ENCODE measurements around the gene ZNF236. TPM values are rescaled to one million over a fixed set of nuclear protein-coding genes. Genes with fewer than 3 reads are reported as not detected.
A peak's percentile ranks its signal among the peaks of the same experiment; 100 is the strongest.

Gene ZNF236
- total and polyA plus RNA-seq, 2 donors (not counting 1 experiment from before 2014, with no cell fraction given): 2.9 to 8.4 TPM

DNA sequence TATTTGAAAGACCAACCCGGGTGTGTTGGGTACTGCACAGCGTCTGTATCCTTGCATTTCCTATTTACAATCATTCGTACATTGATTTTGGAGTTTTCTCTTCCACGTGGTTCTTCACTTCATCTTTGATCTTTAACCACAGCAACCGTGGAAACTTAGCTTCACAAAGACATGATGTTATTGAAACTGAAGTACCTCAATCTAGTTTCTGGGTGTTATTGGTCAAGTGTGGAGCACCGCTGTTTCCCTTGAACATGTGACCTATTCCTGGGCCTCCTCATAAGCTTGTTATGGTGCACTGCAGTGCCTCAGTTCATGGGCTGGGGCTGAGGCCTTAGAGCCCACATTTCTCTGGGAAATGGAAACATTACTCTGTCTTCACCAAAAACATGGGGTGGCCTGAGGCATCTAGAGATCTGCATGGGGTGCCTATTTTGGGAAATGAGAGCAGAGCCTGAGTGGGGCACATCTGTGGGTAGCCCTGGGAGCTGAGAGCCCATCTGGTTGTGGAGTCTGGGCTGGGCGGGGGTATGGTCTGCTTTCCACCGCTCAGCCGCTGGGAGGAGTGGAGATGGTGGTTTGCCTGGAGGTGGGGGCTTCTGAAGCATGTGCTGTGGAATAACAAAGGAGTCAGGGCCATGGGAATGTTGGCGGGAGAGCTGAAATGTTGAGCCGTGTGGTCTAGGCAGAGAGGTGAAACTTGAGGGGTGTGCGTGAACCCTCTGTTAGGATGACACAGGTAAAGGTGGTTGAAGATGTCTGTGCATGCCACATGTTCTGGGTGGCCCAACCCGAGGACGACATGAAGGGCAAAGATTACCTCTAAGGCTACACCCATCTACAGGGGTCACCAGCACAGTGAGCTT lies 37.4 kb downstream of the ZNF236 start:
- no peaks in the 10 kb centered on the region for H4K20me1 ChIP-seq (ENCODE audit: control insufficient read depth, extremely low read depth, insufficient read depth, low read length)
- no peak overlapping the region for H3K9ac ChIP-seq (ENCODE audit: insufficient read depth, low read length)
- no peaks in the 10 kb centered on the region for H3K4me1 ChIP-seq (ENCODE audit: control insufficient read depth, extremely low read depth, insufficient read depth, low read length)
- H3K36me3 ChIP-seq (ENCODE audit: control insufficient read depth, insufficient read depth, low read length): no peaks in the 10 kb centered on the region
- no peaks in the 10 kb centered on the region for H3K27me3 ChIP-seq (ENCODE audit: control insufficient read depth, insufficient read depth, low read length)
- DNase-seq (ENCODE audit: low read depth in 2 of 2): no peak
- H2AFZ ChIP-seq (ENCODE audit: low read length): no peak overlapping the region
- H3K79me2 ChIP-seq (ENCODE audit: control insufficient read depth, insufficient read depth, low read length): no peaks in the 10 kb centered on the region
- no peak for TF ChIP-seq EZH2 (IDR thresholded peaks at IDR 0.05; ENCODE audit: low read length, missing control alignments)
- TF ChIP-seq, protein P1, sequence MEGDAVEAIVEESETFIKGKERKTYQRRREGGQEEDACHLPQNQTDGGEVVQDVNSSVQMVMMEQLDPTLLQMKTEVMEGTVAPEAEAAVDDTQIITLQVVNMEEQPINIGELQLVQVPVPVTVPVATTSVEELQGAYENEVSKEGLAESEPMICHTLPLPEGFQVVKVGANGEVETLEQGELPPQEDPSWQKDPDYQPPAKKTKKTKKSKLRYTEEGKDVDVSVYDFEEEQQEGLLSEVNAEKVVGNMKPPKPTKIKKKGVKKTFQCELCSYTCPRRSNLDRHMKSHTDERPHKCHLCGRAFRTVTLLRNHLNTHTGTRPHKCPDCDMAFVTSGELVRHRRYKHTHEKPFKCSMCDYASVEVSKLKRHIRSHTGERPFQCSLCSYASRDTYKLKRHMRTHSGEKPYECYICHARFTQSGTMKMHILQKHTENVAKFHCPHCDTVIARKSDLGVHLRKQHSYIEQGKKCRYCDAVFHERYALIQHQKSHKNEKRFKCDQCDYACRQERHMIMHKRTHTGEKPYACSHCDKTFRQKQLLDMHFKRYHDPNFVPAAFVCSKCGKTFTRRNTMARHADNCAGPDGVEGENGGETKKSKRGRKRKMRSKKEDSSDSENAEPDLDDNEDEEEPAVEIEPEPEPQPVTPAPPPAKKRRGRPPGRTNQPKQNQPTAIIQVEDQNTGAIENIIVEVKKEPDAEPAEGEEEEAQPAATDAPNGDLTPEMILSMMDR (conservative IDR thresholded peaks at IDR 0.05 in 1 of 2, IDR thresholded peaks at IDR 0.05 in 1 of 2; ENCODE audit: low read depth in 1 of 2, low read length in 2 of 2): no peak
- H3K4me3 ChIP-seq (replicated peaks in 1 of 4; ENCODE audit: control extremely low read depth in 1 of 4, insufficient read depth in 1 of 4, low read depth in 3 of 4, low read length in 4 of 4): no peak overlapping the region
- no peak overlapping the region for H3K27ac ChIP-seq (ENCODE audit: insufficient read depth, low read length)
- H3K9me3 ChIP-seq (ENCODE audit: control insufficient read depth, insufficient read depth, low read depth, low read length): no peaks in the 10 kb centered on the region
- H3K4me2 ChIP-seq (ENCODE audit: extremely low read depth, insufficient read depth, low read length): no peak overlapping the region

DNA sequence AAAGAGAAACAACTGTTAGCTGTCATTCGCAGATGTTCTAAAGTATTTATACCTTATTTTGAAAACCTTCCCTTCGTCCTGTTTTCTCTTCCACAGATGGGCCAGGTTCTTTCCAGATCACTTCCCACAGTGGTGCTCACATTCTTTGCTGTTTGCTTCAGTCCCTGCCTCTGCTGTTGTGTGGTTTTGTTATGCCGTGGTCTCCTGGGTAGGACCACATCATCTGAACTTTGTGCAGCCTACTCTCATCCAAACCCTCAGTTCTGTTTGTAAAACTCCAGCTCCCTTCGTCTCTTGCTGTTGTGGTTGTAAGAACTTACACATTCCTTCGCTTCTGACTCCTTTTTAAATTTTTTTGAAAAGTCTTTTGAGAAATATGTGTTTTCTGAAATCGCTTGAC lies 38.1 kb downstream of the ZNF236 start:
- H2AFZ ChIP-seq (ENCODE audit: low read length): no peak overlapping the region
- H4K20me1 ChIP-seq (ENCODE audit: control insufficient read depth, extremely low read depth, insufficient read depth, low read length): no peaks in the 10 kb centered on the region
- peak in 1 of 2 donors; percentile 55 for DNase-seq (ENCODE audit: low read depth in 2 of 2)
- H3K9me3 ChIP-seq (ENCODE audit: control insufficient read depth, insufficient read depth, low read depth, low read length): no peaks in the 10 kb centered on the region
- no peaks in the 10 kb centered on the region for H3K79me2 ChIP-seq (ENCODE audit: control insufficient read depth, insufficient read depth, low read length)
- H3K9ac ChIP-seq (ENCODE audit: insufficient read depth, low read length): no peak overlapping the region
- no peak overlapping the region for H3K4me3 ChIP-seq (replicated peaks in 1 of 4; ENCODE audit: control extremely low read depth in 1 of 4, insufficient read depth in 1 of 4, low read depth in 3 of 4, low read length in 4 of 4)
- no peak overlapping the region for H3K4me2 ChIP-seq (ENCODE audit: extremely low read depth, insufficient read depth, low read length)
- no peaks in the 10 kb centered on the region for H3K4me1 ChIP-seq (ENCODE audit: control insufficient read depth, extremely low read depth, insufficient read depth, low read length)
- TF ChIP-seq, protein P1 (conservative IDR thresholded peaks at IDR 0.05 in 1 of 2, IDR thresholded peaks at IDR 0.05 in 1 of 2; ENCODE audit: low read depth in 1 of 2, low read length in 2 of 2): no peak
- no peak for TF ChIP-seq EZH2 (IDR thresholded peaks at IDR 0.05; ENCODE audit: low read length, missing control alignments)
- H3K36me3 ChIP-seq (ENCODE audit: control insufficient read depth, insufficient read depth, low read length): no peaks in the 10 kb centered on the region
- no peak overlapping the region for H3K27ac ChIP-seq (ENCODE audit: insufficient read depth, low read length)
- no peaks in the 10 kb centered on the region for H3K27me3 ChIP-seq (ENCODE audit: control insufficient read depth, insufficient read depth, low read length)

- DNase-seq (ENCODE audit: low read depth in 2 of 2): no peak
- no peaks in the 10 kb centered on the region for H4K20me1 ChIP-seq (ENCODE audit: control insufficient read depth, extremely low read depth, insufficient read depth, low read length)
- no peak overlapping the region for H3K27ac ChIP-seq (ENCODE audit: insufficient read depth, low read length)
- no peak overlapping the region for H2AFZ ChIP-seq (ENCODE audit: low read length)
- no peaks in the 10 kb centered on the region for H3K4me1 ChIP-seq (ENCODE audit: control insufficient read depth, extremely low read depth, insufficient read depth, low read length)
- peaks cover 4% of the 10 kb centered on the region for H3K36me3 ChIP-seq (ENCODE audit: control insufficient read depth, insufficient read depth, low read length)
- TF ChIP-seq EZH2 (IDR thresholded peaks at IDR 0.05; ENCODE audit: low read length, missing control alignments): no peak
- TF ChIP-seq, protein P1 (conservative IDR thresholded peaks at IDR 0.05 in 1 of 2, IDR thresholded peaks at IDR 0.05 in 1 of 2; ENCODE audit: low read depth in 1 of 2, low read length in 2 of 2): no peak
- H3K79me2 ChIP-seq (ENCODE audit: control insufficient read depth, insufficient read depth, low read length): no peaks in the 10 kb centered on the region
- no peaks in the 10 kb centered on the region for H3K9me3 ChIP-seq (ENCODE audit: control insufficient read depth, insufficient read depth, low read depth, low read length)
- no peaks in the 10 kb centered on the region for H3K27me3 ChIP-seq (ENCODE audit: control insufficient read depth, insufficient read depth, low read length)
- no peak overlapping the region for H3K4me3 ChIP-seq (replicated peaks in 1 of 4; ENCODE audit: control extremely low read depth in 1 of 4, insufficient read depth in 1 of 4, low read depth in 3 of 4, low read length in 4 of 4)
- no peak overlapping the region for H3K9ac ChIP-seq (ENCODE audit: insufficient read depth, low read length)
- no peak overlapping the region for H3K4me2 ChIP-seq (ENCODE audit: extremely low read depth, insufficient read depth, low read length)
Observed at GRCh38 chr18:76866666-76867065, 44.3 kb downstream of the ZNF236 start.

Data from fibroblast of lung (primary cell).